IPS-20b (cell line): ENCODE measurements around the gene GBF1.

Experiments
- H3K27ac ChIP-seq: one replicate; pipeline ENCODE4 v1.5.1; 2013; ENCODE audit warnings: low read length
- H3K27me3 ChIP-seq: 2 replicates; pipeline ENCODE4 v1.6.1; 2013; ENCODE audit warnings: mild to moderate bottlenecking, low read length, inconsistent platforms; ENCODE audit not compliant: insufficient read depth
- H3K36me3 ChIP-seq: 2 replicates; pipeline ENCODE4 v1.6.1; 2013; ENCODE audit warnings: low read depth, mild to moderate bottlenecking, inconsistent platforms, low read length, moderate library complexity; ENCODE audit not compliant: insufficient read depth
- H3K4me1 ChIP-seq: 2 replicates; pipeline ENCODE4 v1.6.1; 2013; ENCODE audit warnings: mild to moderate bottlenecking, control low read depth, inconsistent platforms, low read length, moderate library complexity; ENCODE audit not compliant: insufficient read depth
- H3K4me3 ChIP-seq: 2 replicates; pipeline ENCODE4 v1.5.1; 2013; ENCODE audit warnings: mild to moderate bottlenecking, low read length, inconsistent platforms
- H3K9ac ChIP-seq: 2 replicates; pipeline ENCODE4 v1.6.1; 2013; ENCODE audit warnings: low read depth, mild to moderate bottlenecking, inconsistent platforms, low read length, moderate library complexity
- H3K9me3 ChIP-seq: 2 replicates; pipeline ENCODE4 v1.6.1; 2013; ENCODE audit warnings: mild to moderate bottlenecking, low read depth, low read length, inconsistent platforms; ENCODE audit not compliant: insufficient read depth

Gene GBF1

GRCh38 chr10:102327002-102327401 lies 81.7 kb downstream of the GBF1 start:
- Histone ChIP-seq H3K9ac (no peak overlapping the region), H3K9me3 (no peaks in the 10 kb centered on the region), H3K27ac (no peak overlapping the region), H3K27me3 (no peaks in the 10 kb centered on the region), H3K4me1 (peaks cover 5% of the 10 kb centered on the region; the same call in 1 of the 2 replicates), H3K4me3 (no peak overlapping the region), H3K36me3 (no peaks in the 10 kb centered on the region)

GRCh38 chr10:102327641-102328040 lies 82.3 kb downstream of the GBF1 start:
- Histone ChIP-seq H3K27me3 (no peaks in the 10 kb centered on the region), H3K36me3 (no peaks in the 10 kb centered on the region)

DNA sequence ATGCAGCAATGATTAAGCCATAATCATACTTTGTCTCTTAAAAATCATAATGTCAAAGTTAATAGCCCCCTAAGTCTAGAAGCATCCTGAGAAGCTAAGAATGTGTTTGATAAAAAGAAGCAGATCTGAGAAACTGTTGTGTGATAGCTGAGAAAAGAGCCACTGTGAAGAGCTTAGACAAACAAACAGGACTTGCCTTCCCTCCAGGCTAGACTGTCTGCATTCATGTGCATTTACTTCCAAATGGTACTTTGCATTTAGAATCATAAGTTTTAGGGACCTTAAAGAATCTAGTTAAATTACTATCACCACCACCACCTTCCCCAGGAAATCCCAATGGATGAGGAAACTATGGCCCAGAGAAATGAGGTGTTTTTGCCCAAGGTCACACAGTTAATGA lies 87.4 kb downstream of the GBF1 start:
- Histone ChIP-seq H3K9ac (no peak overlapping the region), H3K9me3 (no peaks in the 10 kb centered on the region), H3K36me3 (no peaks in the 10 kb centered on the region)

More at GRCh38 chr10:102327641-102328040, 82.3 kb downstream of the GBF1 start:
- Histone ChIP-seq H3K9me3 (no peaks in the 10 kb centered on the region), H3K4me1 (peaks cover 5% of the 10 kb centered on the region; the same call in 1 of the 2 replicates), H3K9ac (no peak overlapping the region), H3K4me3 (no peak overlapping the region), H3K27ac (no peak overlapping the region)

GRCh38 chr10:102334101-102334500 lies 88.8 kb downstream of the GBF1 start:
- H3K27ac ChIP-seq: no peak overlapping the region
- H3K36me3 ChIP-seq: no peaks in the 10 kb centered on the region
- peaks cover 8% of the 10 kb centered on the region; the same call in 1 of the 2 replicates for H3K27me3 ChIP-seq
- H3K9ac ChIP-seq: no peak overlapping the region
- no peaks in the 10 kb centered on the region for H3K9me3 ChIP-seq
- H3K4me3 ChIP-seq: no peak overlapping the region
- H3K4me1 ChIP-seq: no peaks in the 10 kb centered on the region

More for the DNA sequence above, 87.4 kb downstream of the GBF1 start:
- Histone ChIP-seq H3K27me3 (no peaks in the 10 kb centered on the region), H3K4me3 (no peak overlapping the region), H3K4me1 (no peaks in the 10 kb centered on the region), H3K27ac (no peak overlapping the region)

DNA sequence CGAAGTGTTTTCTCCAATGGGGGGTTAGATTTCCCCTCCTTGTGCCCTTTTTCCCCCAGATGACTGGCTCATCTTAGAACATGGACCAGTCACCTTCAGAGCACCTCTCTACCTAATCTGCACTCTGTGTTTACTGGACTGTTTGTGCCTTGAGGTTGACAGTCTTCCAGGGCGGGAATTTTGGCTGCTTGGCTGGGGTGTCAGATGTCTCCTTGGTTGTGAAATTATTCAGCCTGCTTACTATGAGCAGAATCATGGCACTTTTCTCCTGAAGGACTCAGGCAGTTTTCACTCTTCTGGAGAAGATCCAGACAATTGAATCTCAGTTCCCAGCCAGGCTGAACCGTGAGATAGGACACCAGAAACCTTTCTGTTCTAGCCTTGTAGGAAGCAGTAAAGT lies 89.9 kb downstream of the GBF1 start:
- no peaks in the 10 kb centered on the region for H3K36me3 ChIP-seq
- H3K27me3 ChIP-seq: peaks cover 16% of the 10 kb centered on the region
- no peaks in the 10 kb centered on the region for H3K9me3 ChIP-seq
- H3K4me1 ChIP-seq: no peaks in the 10 kb centered on the region
- H3K4me3 ChIP-seq: no peak overlapping the region
- H3K27ac ChIP-seq: no peak overlapping the region
- H3K9ac ChIP-seq: no peak overlapping the region

GRCh38 chr10:102341038-102341688 lies 95.8 kb downstream of the GBF1 start:
- H3K9me3 ChIP-seq: no peaks in the 10 kb centered on the region
- H3K27ac ChIP-seq: no peak overlapping the region
- peaks cover 6% of the 10 kb centered on the region; the same call in 1 of the 2 replicates for H3K36me3 ChIP-seq
- no peak overlapping the region for H3K4me3 ChIP-seq
- H3K27me3 ChIP-seq: peaks cover 64% of the 10 kb centered on the region
- no peak overlapping the region for H3K9ac ChIP-seq
- H3K4me1 ChIP-seq: peaks cover 10% of the 10 kb centered on the region

- H3K9ac ChIP-seq: no peak overlapping the region
Measured at GRCh38 chr10:102342458-102342857, 97.1 kb downstream of the GBF1 start.

DNA sequence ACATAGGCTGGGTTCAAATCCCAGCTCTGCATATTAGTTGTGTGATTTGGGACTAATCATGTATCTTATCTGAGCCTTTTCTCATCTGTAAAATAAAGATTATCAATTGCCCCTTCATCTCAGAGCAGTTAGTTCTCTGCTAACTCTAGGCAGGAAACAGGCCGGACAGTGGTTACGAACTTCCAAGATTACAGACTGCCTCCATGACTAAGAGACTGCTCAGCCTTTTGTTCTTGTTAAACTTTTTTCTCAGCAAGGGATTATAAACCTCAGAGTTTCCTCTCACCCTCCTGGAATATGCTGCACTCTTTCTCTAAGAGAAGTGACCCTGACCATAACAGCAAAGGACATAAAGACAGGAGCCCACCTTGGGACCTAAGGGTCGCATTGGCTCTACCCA lies 97.6 kb downstream of the GBF1 start:
- peaks cover 10% of the 10 kb centered on the region for H3K4me1 ChIP-seq
- no peak overlapping the region for H3K9ac ChIP-seq
- peak overlapping the region; percentile 44 for H3K4me3 ChIP-seq
- peaks cover 6% of the 10 kb centered on the region; the same call in 1 of the 2 replicates for H3K36me3 ChIP-seq
- H3K27ac ChIP-seq: no peak overlapping the region
- H3K9me3 ChIP-seq: no peaks in the 10 kb centered on the region
- H3K27me3 ChIP-seq: peaks cover 64% of the 10 kb centered on the region

More at GRCh38 chr10:102342458-102342857, 97.1 kb downstream of the GBF1 start:
- Histone ChIP-seq H3K27ac (no peak overlapping the region), H3K36me3 (peaks cover 6% of the 10 kb centered on the region; the same call in 1 of the 2 replicates), H3K4me3 (peak overlapping the region; percentile 44), H3K9me3 (no peaks in the 10 kb centered on the region), H3K4me1 (peaks cover 10% of the 10 kb centered on the region), H3K27me3 (peaks cover 64% of the 10 kb centered on the region)

GRCh38 chr10:102344067-102344466 lies 98.7 kb downstream of the GBF1 start:
- Histone ChIP-seq H3K27ac (no peak overlapping the region), H3K27me3 (peaks cover 57% of the 10 kb centered on the region), H3K9me3 (no peaks in the 10 kb centered on the region), H3K4me3 (no peak overlapping the region), H3K36me3 (peaks cover 6% of the 10 kb centered on the region; the same call in 1 of the 2 replicates), H3K4me1 (peaks cover 10% of the 10 kb centered on the region), H3K9ac (no peak overlapping the region)

DNA sequence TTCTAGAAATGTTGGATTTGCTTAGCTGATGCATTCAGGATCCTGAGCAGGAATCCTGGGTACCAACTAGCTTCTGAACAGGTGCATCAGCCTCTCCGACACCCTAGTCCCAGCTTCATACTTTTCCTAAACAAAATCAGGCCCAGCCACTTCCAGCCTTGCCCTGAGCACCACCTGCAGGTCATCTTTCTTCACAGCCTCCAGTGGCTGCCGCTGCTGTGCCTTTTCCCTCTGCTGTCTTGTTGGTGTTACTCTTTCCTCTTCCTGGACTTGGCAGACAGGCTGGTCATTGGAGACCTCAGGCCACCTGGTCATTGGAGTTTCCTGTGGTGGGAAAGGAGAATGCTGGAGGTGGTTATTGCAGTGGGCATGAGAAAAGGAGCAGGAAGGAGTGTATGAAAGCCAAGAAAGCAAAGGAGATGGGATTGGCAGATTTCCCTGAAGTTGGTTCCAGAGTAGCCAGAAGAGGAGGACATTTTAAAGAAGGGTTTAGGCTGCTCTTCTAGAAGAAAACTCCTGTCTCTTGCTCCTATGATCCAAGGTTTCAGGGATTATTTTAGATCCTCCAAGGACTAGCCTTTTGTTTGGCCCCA lies 102.0 kb downstream of the GBF1 start:
- Histone ChIP-seq H3K4me1 (peaks cover 8% of the 10 kb centered on the region), H3K36me3 (peaks cover 8% of the 10 kb centered on the region), H3K9me3 (no peaks in the 10 kb centered on the region), H3K27ac (no peak overlapping the region), H3K27me3 (peaks cover 27% of the 10 kb centered on the region), H3K9ac (no peak overlapping the region), H3K4me3 (no peak overlapping the region)

- H3K27ac ChIP-seq: no peak overlapping the region
- no peak overlapping the region for H3K9ac ChIP-seq
- H3K27me3 ChIP-seq: no peaks in the 10 kb centered on the region
- no peaks in the 10 kb centered on the region for H3K4me1 ChIP-seq
- peaks cover 24% of the 10 kb centered on the region for H3K36me3 ChIP-seq
- H3K4me3 ChIP-seq: no peak overlapping the region
- no peaks in the 10 kb centered on the region for H3K9me3 ChIP-seq
Measured at GRCh38 chr10:102352066-102352715, 106.9 kb downstream of the GBF1 start.

GRCh38 chr10:102354451-102354850 lies 109.1 kb downstream of the GBF1 start:
- no peaks in the 10 kb centered on the region for H3K27me3 ChIP-seq
- H3K9ac ChIP-seq: no peak overlapping the region
- H3K27ac ChIP-seq: no peak overlapping the region
- peaks cover 43% of the 10 kb centered on the region for H3K36me3 ChIP-seq
- no peaks in the 10 kb centered on the region for H3K9me3 ChIP-seq
- no peak overlapping the region for H3K4me3 ChIP-seq
- no peaks in the 10 kb centered on the region for H3K4me1 ChIP-seq
